ENCODE results near the gene SET. TPM values are rescaled to one million over a fixed set of nuclear protein-coding genes. Genes with fewer than 3 reads are reported as not detected.

SET gene
- total and polyA plus RNA-seq, 2 of the 13 experiments (the other 11 are each of a cell fraction or from before 2014, with no cell fraction given), result 94.2 to 611 TPM

- TF ChIP-seq ZBTB25 (CRISPR knock-in tag; IDR thresholded peaks at IDR 0.05) (peak; percentile 59; the same call in 1 of the 2 replicates), GABPA (IDR thresholded peaks at IDR 0.05; ENCODE audit: low read depth, low read length) (no peak), GABPA (CRISPR knock-in tag; IDR thresholded peaks at IDR 0.05; ENCODE audit: low read depth) (peak; percentile 45), GMEB1 (CRISPR knock-in tag; IDR thresholded peaks at IDR 0.05; ENCODE audit: borderline replicate concordance) (peak; percentile 23; the same call in 1 of the 2 replicates), MIXL1 (CRISPR knock-in tag; IDR thresholded peaks at IDR 0.05) (peak; percentile 88; the same call in 1 of the 2 replicates), ZNF629 (CRISPR knock-in tag; conservative IDR thresholded peaks at IDR 0.05) (peak; percentile 42; the same call in 1 of the 2 replicates), ZNF331 (CRISPR knock-in tag; IDR thresholded peaks at IDR 0.05) (peak; percentile 69), RXRB (CRISPR knock-in tag; IDR thresholded peaks at IDR 0.05; ENCODE audit: borderline replicate concordance) (peak; percentile 58; the same call in 1 of the 2 replicates), MEF2D (CRISPR knock-in tag; IDR thresholded peaks at IDR 0.05) (0 out of 2 replicates have a peak, but pooled peaks have one; percentile 33), ZNF761 (CRISPR knock-in tag; conservative IDR thresholded peaks at IDR 0.05) (0 out of 2 replicates have a peak, but pooled peaks have one; percentile 24), THRA (CRISPR knock-in tag; IDR thresholded peaks at IDR 0.05; ENCODE audit: borderline replicate concordance) (peak; percentile 32; the same call in 1 of the 2 replicates), SP5 (CRISPR knock-in tag; IDR thresholded peaks at IDR 0.05; ENCODE audit: borderline replicate concordance, low read depth) (0 out of 2 replicates have a peak, but pooled peaks have one; percentile 17), FOSL2 (CRISPR knock-in tag; IDR thresholded peaks at IDR 0.05) (peak; percentile 38; the same call in 1 of the 2 replicates), RAD21 (CRISPR knock-in tag; IDR thresholded peaks at IDR 0.05) (peak; percentile 90), TEAD3 (CRISPR knock-in tag; optimal IDR thresholded peaks at IDR 0.05; ENCODE audit: borderline replicate concordance) (peak; percentile 43), HMGXB3 (CRISPR knock-in tag; IDR thresholded peaks at IDR 0.05; ENCODE audit: borderline replicate concordance) (peak; percentile 59; the same call in 1 of the 2 replicates), PLSCR1 (CRISPR knock-in tag; IDR thresholded peaks at IDR 0.05; ENCODE audit: borderline replicate concordance) (no peak), POGK (CRISPR knock-in tag; conservative IDR thresholded peaks at IDR 0.05) (0 out of 2 replicates have a peak, but pooled peaks have one; percentile 43)
Observed at GRCh38 chr9:128733256-128733655, 44.2 kb downstream of the SET start (continued).
